ENCODE data around the gene KCND3.

DNA sequence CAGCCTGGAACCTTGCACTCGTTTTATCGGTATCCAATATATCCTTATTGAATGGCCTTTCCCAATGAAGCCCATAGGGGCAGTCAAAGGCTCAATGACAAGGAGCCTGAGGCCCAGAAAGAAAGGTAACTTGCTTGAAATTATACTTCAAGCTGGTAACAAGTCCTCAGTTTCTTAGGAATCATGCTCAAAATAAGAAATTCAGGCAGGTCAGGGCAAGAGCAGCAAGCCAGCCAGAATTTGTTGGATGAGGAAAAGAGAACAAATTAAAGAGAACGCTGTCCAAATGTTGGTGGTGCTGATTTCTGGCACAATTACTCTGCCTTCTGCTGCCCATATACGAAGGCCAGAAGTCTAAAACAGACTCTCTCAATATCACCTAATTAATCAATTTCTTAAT is 156.1 kb downstream of the KCND3 start:
- TF ChIP-seq, protein P1, sequence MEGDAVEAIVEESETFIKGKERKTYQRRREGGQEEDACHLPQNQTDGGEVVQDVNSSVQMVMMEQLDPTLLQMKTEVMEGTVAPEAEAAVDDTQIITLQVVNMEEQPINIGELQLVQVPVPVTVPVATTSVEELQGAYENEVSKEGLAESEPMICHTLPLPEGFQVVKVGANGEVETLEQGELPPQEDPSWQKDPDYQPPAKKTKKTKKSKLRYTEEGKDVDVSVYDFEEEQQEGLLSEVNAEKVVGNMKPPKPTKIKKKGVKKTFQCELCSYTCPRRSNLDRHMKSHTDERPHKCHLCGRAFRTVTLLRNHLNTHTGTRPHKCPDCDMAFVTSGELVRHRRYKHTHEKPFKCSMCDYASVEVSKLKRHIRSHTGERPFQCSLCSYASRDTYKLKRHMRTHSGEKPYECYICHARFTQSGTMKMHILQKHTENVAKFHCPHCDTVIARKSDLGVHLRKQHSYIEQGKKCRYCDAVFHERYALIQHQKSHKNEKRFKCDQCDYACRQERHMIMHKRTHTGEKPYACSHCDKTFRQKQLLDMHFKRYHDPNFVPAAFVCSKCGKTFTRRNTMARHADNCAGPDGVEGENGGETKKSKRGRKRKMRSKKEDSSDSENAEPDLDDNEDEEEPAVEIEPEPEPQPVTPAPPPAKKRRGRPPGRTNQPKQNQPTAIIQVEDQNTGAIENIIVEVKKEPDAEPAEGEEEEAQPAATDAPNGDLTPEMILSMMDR (IDR thresholded peaks at IDR 0.05) = no peak
- TF ChIP-seq ZFX (IDR thresholded peaks at IDR 0.05; ENCODE audit: borderline replicate concordance) = no peak

Data from 22Rv1 (cell line).